ENCODE results near the gene ETNK1.

The ETNK1 gene

DNA sequence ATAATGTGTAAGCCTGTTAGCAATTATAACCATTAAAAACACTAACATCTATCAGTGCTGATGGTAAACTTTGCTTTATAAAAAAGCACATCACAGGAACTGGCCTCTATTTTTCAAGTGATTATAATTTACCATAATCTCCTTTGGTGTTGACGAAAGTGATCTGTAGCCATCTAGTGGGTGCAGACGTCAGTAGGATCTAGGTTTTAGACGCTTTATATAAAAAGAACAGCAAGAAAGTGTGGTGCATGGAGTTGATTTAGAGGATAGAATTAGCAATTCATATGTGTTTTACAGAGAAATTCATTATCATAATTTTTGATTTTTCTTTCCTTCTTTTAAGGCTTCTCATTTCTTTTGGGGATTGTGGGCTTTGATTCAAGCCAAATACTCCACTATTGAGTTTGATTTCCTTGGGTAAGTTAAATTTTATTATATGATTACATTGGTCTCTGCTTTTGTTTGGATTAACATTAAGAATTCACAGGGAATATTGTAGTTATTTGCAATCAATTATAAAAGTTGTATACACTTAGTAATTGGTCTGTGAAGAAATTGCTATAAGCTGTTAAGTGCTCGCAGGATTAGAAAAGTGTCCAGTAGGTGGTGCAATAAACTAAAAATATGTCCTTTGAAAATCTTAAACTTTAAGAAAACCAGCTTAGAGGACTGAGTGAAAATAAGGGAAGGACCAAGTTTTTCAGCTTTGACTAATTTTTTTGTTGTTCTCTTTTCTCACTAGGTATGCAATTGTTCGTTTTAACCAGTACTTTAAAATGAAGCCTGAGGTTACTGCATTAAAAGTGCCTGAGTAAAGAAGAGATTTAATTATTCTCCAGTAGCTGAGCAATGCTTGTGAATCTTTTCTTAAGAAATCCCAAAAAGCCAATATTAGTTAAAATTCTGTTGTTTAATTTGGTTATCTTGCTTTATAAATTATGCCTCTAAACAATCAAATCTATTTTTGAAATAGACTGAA is 59.5 kb downstream of the ETNK1 start:
- peaks cover 11% of the 10 kb centered on the region for H3F3A ChIP-seq (ENCODE audit: control insufficient read depth, insufficient read depth)
- TF ChIP-seq, protein P1, sequence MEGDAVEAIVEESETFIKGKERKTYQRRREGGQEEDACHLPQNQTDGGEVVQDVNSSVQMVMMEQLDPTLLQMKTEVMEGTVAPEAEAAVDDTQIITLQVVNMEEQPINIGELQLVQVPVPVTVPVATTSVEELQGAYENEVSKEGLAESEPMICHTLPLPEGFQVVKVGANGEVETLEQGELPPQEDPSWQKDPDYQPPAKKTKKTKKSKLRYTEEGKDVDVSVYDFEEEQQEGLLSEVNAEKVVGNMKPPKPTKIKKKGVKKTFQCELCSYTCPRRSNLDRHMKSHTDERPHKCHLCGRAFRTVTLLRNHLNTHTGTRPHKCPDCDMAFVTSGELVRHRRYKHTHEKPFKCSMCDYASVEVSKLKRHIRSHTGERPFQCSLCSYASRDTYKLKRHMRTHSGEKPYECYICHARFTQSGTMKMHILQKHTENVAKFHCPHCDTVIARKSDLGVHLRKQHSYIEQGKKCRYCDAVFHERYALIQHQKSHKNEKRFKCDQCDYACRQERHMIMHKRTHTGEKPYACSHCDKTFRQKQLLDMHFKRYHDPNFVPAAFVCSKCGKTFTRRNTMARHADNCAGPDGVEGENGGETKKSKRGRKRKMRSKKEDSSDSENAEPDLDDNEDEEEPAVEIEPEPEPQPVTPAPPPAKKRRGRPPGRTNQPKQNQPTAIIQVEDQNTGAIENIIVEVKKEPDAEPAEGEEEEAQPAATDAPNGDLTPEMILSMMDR (IDR thresholded peaks at IDR 0.05; ENCODE audit: low read depth, low read length, poor library complexity, severe bottlenecking), result peak; percentile 65
- no peak for TF ChIP-seq EZH2phosphoT487 (IDR thresholded peaks at IDR 0.05; ENCODE audit: borderline replicate concordance, low read length)
- H3K9me3 ChIP-seq (ENCODE audit: control insufficient read depth, insufficient read depth, low read length), result no peaks in the 10 kb centered on the region
- peaks cover 9% of the 10 kb centered on the region for H3K4me1 ChIP-seq (ENCODE audit: control insufficient read depth, low read length)
- H3K27ac ChIP-seq (ENCODE audit: low read depth, low read length), result no peak overlapping the region
- H4K20me1 ChIP-seq (ENCODE audit: control insufficient read depth, insufficient read depth, low read depth, low read length), result 0 out of 2 replicates have a peak, but pooled peaks cover 5% of the 10 kb centered on the region
- H3K79me2 ChIP-seq (ENCODE audit: control insufficient read depth, low read length), result no peaks in the 10 kb centered on the region
- no peaks in the 10 kb centered on the region for H3K27me3 ChIP-seq (ENCODE audit: control insufficient read depth, low read length)
- no peak overlapping the region for H3K4me3 ChIP-seq (ENCODE audit: low read length)
- peaks cover 34% of the 10 kb centered on the region for H3K36me3 ChIP-seq (ENCODE audit: control insufficient read depth, low read length)
- no peak overlapping the region for H3K4me2 ChIP-seq (ENCODE audit: low read length)
- no peaks in the 10 kb centered on the region for H3K9me2 ChIP-seq (replicated peaks; ENCODE audit: control insufficient read depth, low read length)

DNA sequence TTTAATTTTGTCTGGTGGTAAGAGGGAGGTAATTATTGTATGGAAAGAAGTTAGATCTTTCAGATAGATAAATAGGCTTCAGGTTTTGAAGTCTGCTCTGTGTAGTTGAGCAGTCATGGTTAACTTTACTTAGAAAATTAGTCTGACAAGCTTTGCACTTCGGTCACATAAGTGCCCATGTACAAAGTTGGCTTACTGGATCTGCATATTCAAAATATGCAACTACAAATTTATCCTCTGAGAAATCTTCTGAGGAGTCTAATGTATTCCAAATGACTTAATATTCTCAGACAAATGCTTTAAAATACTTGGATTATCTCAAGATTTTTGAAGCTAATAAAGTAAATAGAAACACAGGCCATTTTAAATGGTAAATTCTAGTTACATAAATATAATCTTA is 61.2 kb downstream of the ETNK1 start:
- Histone ChIP-seq H3K9me3 (ENCODE audit: control insufficient read depth, insufficient read depth, low read length) (no peaks in the 10 kb centered on the region), H3K27ac (ENCODE audit: low read depth, low read length) (no peak overlapping the region), H3K27me3 (ENCODE audit: control insufficient read depth, low read length) (no peaks in the 10 kb centered on the region), H3K36me3 (ENCODE audit: control insufficient read depth, low read length) (peaks cover 31% of the 10 kb centered on the region), H4K20me1 (ENCODE audit: control insufficient read depth, insufficient read depth, low read depth, low read length) (0 out of 2 replicates have a peak, but pooled peaks cover 5% of the 10 kb centered on the region), H3K79me2 (ENCODE audit: control insufficient read depth, low read length) (no peaks in the 10 kb centered on the region), H3K4me1 (ENCODE audit: control insufficient read depth, low read length) (peaks cover 9% of the 10 kb centered on the region), H3F3A (ENCODE audit: control insufficient read depth, insufficient read depth) (peaks cover 11% of the 10 kb centered on the region), H3K4me3 (ENCODE audit: low read length) (no peak overlapping the region), H3K4me2 (ENCODE audit: low read length) (no peak overlapping the region), H3K9me2 (replicated peaks; ENCODE audit: control insufficient read depth, low read length) (no peaks in the 10 kb centered on the region)
- TF ChIP-seq, protein P1 (IDR thresholded peaks at IDR 0.05; ENCODE audit: low read depth, low read length, poor library complexity, severe bottlenecking), result no peak
- no peak for TF ChIP-seq EZH2phosphoT487 (IDR thresholded peaks at IDR 0.05; ENCODE audit: borderline replicate concordance, low read length)

DNA sequence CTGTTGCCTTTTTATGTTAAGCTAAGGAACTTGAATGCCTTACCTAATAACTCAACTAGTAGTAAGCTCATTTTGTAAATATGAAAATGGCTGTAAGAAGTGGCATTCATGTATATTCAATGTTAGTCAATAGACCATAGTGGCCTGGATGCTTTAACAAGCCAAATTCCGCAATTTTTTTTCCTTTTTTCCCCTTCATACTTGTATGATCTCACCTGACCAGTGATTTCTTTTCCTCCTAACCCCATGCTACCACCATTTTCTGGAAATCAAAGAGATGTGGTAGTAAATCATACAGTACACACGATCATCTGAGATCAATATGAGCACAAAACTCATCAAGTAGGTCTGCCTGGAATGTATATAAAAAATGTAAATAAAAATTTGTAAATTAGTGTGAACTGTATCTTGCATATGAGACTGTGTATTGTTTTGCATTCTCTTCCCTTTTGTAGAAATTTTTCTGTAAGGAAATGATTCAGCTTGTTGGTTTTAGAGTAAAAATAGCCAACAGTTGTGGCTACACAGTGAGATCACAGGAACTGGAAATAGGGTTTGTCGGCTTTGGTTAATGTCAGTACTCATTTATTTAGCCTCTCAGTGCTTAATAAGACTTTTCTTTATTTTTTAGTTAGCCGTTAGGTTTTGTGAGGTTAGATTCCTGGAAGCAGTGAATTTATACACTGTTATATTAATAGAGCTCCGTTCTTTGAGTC is 62.5 kb downstream of the ETNK1 start:
- no peak overlapping the region for H3K27ac ChIP-seq (ENCODE audit: low read depth, low read length)
- H3F3A ChIP-seq (ENCODE audit: control insufficient read depth, insufficient read depth), result peaks cover 7% of the 10 kb centered on the region
- H3K4me3 ChIP-seq (ENCODE audit: low read length), result no peak overlapping the region
- H3K4me1 ChIP-seq (ENCODE audit: control insufficient read depth, low read length), result peaks cover 9% of the 10 kb centered on the region
- H3K4me2 ChIP-seq (ENCODE audit: low read length), result no peak overlapping the region
- peaks cover 31% of the 10 kb centered on the region for H3K36me3 ChIP-seq (ENCODE audit: control insufficient read depth, low read length)
- TF ChIP-seq, protein P1 (IDR thresholded peaks at IDR 0.05; ENCODE audit: low read depth, low read length, poor library complexity, severe bottlenecking), result no peak
- 0 out of 2 replicates have a peak, but pooled peaks cover 3% of the 10 kb centered on the region for H4K20me1 ChIP-seq (ENCODE audit: control insufficient read depth, insufficient read depth, low read depth, low read length)
- no peaks in the 10 kb centered on the region for H3K9me3 ChIP-seq (ENCODE audit: control insufficient read depth, insufficient read depth, low read length)
- H3K9me2 ChIP-seq (replicated peaks; ENCODE audit: control insufficient read depth, low read length), result no peaks in the 10 kb centered on the region
- H3K27me3 ChIP-seq (ENCODE audit: control insufficient read depth, low read length), result no peaks in the 10 kb centered on the region
- no peaks in the 10 kb centered on the region for H3K79me2 ChIP-seq (ENCODE audit: control insufficient read depth, low read length)
